Measurements from ENCODE around the gene BOLA1. TPM values are rescaled to one million over a fixed set of nuclear protein-coding genes. Genes with fewer than 3 reads are reported as not detected.

Gene BOLA1
- total RNA-seq, 1 experiment from 2014 or later: 20.4 TPM

- Histone ChIP-seq H4K20me1 (ENCODE audit: insufficient read depth) (peaks cover 5% of the 10 kb centered on the region; the same call in 1 of the 2 replicates), H3K9ac (ENCODE audit: low read length) (no peak overlapping the region), H3K4me1 (ENCODE audit: control insufficient read depth in 1 of 2, insufficient read depth in 2 of 2, low read length in 2 of 2) (peaks cover 7 to 15% of the 10 kb centered on the region in 2 experiments; a peak in 3 of 4 replicates), H3K27me3 (ENCODE audit: insufficient read depth, low read length) (no peaks in the 10 kb centered on the region), H3K27ac (ENCODE audit: low read depth, low read length) (no peak overlapping the region), H3K4me2 (ENCODE audit: low read length) (no peak overlapping the region), H3K79me2 (ENCODE audit: insufficient read depth, low read length) (peaks cover 44% of the 10 kb centered on the region), H3K9me3 (ENCODE audit: control insufficient read depth in 1 of 2, insufficient read depth in 1 of 2, low read depth in 1 of 2, low read length in 2 of 2) (no peaks in the 10 kb centered on the region), H2AFZ (ENCODE audit: low read depth, low read length, poor library complexity, severe bottlenecking) (no peak overlapping the region), H3K4me3 (replicated peaks in 1 of 2; ENCODE audit: low read depth in 1 of 2, low read length in 2 of 2) (no peak overlapping the region), H3K9me2 (ENCODE audit: insufficient read depth) (no peaks in the 10 kb centered on the region), H3K36me3 (ENCODE audit: control insufficient read depth in 1 of 2, insufficient read depth in 2 of 2, low read length in 2 of 2) (peaks cover 36 to 45% of the 10 kb centered on the region in 2 experiments; a peak in 3 of 4 replicates)
- RAD21 ChIA-PET (ENCODE audit: low non-redundant PET in 1 of 2, low total read pairs in 2 of 2, uncharacterized antibody in 2 of 2, unreplicated experiment in 2 of 2): no interaction called here
- BruUV-seq (replicated peaks): no TSS peak
- intact Hi-C loops (cut with micrococcal nuclease): no loop called here
- CTCF ChIA-PET: no interaction called here
- POLR2A ChIA-PET: no interaction called here
- no peak for ATAC-seq
- TF ChIP-seq POLR2A (IDR thresholded peaks at IDR 0.05; ENCODE audit: borderline replicate concordance, extremely low read depth, insufficient read depth, insufficient read length) (no peak), SIN3A (IDR thresholded peaks at IDR 0.05; ENCODE audit: low read depth) (no peak), EZH2 (IDR thresholded peaks at IDR 0.05) (no peak), POLR2AphosphoS5 (IDR thresholded peaks at IDR 0.05; ENCODE audit: low read depth, low read length) (no peak), CTCF (IDR thresholded peaks at IDR 0.05 in 2 of 3, conservative IDR thresholded peaks at IDR 0.05 in 1 of 3; ENCODE audit: borderline replicate concordance in 1 of 3, insufficient read depth in 1 of 3, low read depth in 2 of 3, low read length in 2 of 3) (no peak), ELF1 (IDR thresholded peaks at IDR 0.05; ENCODE audit: borderline replicate concordance, low read depth) (no peak), EZH2phosphoT487 (IDR thresholded peaks at IDR 0.05; ENCODE audit: borderline replicate concordance) (no peak), TCF7L2 (IDR thresholded peaks at IDR 0.05; ENCODE audit: borderline replicate concordance, extremely low read depth, insufficient read depth, insufficient read length) (no peak), ZNF274 (IDR thresholded peaks at IDR 0.05; ENCODE audit: low read depth, low read length) (no peak)
- TF ChIP-seq, protein P1, sequence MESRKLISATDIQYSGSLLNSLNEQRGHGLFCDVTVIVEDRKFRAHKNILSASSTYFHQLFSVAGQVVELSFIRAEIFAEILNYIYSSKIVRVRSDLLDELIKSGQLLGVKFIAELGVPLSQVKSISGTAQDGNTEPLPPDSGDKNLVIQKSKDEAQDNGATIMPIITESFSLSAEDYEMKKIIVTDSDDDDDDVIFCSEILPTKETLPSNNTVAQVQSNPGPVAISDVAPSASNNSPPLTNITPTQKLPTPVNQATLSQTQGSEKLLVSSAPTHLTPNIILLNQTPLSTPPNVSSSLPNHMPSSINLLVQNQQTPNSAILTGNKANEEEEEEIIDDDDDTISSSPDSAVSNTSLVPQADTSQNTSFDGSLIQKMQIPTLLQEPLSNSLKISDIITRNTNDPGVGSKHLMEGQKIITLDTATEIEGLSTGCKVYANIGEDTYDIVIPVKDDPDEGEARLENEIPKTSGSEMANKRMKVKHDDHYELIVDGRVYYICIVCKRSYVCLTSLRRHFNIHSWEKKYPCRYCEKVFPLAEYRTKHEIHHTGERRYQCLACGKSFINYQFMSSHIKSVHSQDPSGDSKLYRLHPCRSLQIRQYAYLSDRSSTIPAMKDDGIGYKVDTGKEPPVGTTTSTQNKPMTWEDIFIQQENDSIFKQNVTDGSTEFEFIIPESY (IDR thresholded peaks at IDR 0.05; ENCODE audit: extremely low read depth, insufficient replicate concordance, low read length): no peak
- TF ChIP-seq, protein P2, sequence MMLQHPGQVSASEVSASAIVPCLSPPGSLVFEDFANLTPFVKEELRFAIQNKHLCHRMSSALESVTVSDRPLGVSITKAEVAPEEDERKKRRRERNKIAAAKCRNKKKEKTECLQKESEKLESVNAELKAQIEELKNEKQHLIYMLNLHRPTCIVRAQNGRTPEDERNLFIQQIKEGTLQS (IDR thresholded peaks at IDR 0.05): no peak
- DNase-seq (ENCODE audit: low read depth, low spot score): no peak
Observed at GRCh38 chr1:149923626-149924025, 24.3 kb downstream of the BOLA1 start.

All from HCT116 (cell line).